Endothelial cell of umbilical vein (primary cell): Measurements from ENCODE around the gene TACSTD2.

Experiments
- EZH2 ChIP-seq: IDR thresholded peaks from 2 replicates; pipeline ENCODE4 v1.6.1; 2012; ENCODE audit warnings: borderline replicate concordance, low read depth, mild to moderate bottlenecking, moderate library complexity, low read length, inconsistent platforms; ENCODE audit not compliant: severe bottlenecking
- GATA2 ChIP-seq: IDR thresholded peaks from 2 replicates; pipeline ENCODE4 v1.7.0; 2011; ENCODE audit warnings: low read depth, mild to moderate bottlenecking, moderate library complexity, mixed read lengths, low read length; ENCODE audit not compliant: insufficient read length, insufficient read depth
- TF ChIP-seq, protein P1 (sequence below), 2 donors: IDR thresholded peaks; 1 replicate in 1 of 2; 2 replicates in 1 of 2; pipeline ENCODE4 v1.5.1; 2011; ENCODE audit warnings: low read length in 2 of 2, mild to moderate bottlenecking in 2 of 2, moderate library complexity in 2 of 2, control low read depth in 1 of 2, inconsistent platforms in 1 of 2, low read depth in 1 of 2; ENCODE audit not compliant: insufficient read depth in 1 of 2; ENCODE audit errors: extremely low read depth in 1 of 2

DNA sequence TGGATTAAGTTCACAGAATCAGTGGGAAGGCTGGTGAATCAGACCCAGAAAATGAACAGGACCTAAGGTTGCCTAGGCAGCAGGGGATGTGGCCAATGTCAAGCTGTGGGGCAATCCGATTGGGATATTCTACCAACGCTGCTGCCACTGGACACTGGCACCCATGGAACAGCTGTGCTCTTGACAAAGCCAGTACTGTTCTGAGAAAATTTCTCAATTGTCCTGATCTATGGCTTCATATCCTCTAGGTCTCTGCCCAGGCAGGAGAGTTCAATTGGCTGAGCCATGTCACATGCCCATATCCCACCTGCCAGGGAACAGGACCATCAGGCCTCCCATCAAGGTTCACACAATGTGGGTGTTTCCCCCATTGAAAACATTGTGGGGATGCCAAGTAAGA is 6.2 kb downstream of the TACSTD2 start:
- TF ChIP-seq, protein P1, sequence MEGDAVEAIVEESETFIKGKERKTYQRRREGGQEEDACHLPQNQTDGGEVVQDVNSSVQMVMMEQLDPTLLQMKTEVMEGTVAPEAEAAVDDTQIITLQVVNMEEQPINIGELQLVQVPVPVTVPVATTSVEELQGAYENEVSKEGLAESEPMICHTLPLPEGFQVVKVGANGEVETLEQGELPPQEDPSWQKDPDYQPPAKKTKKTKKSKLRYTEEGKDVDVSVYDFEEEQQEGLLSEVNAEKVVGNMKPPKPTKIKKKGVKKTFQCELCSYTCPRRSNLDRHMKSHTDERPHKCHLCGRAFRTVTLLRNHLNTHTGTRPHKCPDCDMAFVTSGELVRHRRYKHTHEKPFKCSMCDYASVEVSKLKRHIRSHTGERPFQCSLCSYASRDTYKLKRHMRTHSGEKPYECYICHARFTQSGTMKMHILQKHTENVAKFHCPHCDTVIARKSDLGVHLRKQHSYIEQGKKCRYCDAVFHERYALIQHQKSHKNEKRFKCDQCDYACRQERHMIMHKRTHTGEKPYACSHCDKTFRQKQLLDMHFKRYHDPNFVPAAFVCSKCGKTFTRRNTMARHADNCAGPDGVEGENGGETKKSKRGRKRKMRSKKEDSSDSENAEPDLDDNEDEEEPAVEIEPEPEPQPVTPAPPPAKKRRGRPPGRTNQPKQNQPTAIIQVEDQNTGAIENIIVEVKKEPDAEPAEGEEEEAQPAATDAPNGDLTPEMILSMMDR (IDR thresholded peaks at IDR 0.05; ENCODE audit: extremely low read depth in 1 of 2, insufficient read depth in 1 of 2, low read depth in 1 of 2, low read length in 2 of 2): no peak
- TF ChIP-seq EZH2: no peak
- TF ChIP-seq GATA2: no peak
